Chondrocyte (in vitro differentiated cells): ENCODE data around the gene HDGFL2. TPM values are rescaled to one million over a fixed set of nuclear protein-coding genes. Genes with fewer than 3 reads are reported as not detected.
A peak's percentile ranks its signal among the peaks of the same experiment; 100 is the strongest.
"Not testable (repeated sequence)": the region's sequence is repeated elsewhere in the genome, so short reads cannot be mapped to it uniquely, and the experiment has no call there.

Source experiments
- DNase-seq: peaks from one replicate; pipeline ENCODE4 v3.0.0; 2021; ENCODE audit warnings: mixed read lengths, low spot score
- H3K27ac Mint-ChIP-seq: one replicate; pipeline ENCODE4 v1.8.0; 2021; ENCODE audit warnings: mild to moderate bottlenecking, moderate library complexity, mixed read lengths; ENCODE audit not compliant: unreplicated experiment
- H3K27me3 Mint-ChIP-seq: 2 replicates; pipeline ENCODE4 v1.8.0; 2021; ENCODE audit warnings: low read depth, mixed read lengths
- H3K36me3 Mint-ChIP-seq: 2 replicates; pipeline ENCODE4 v1.8.0; 2021; ENCODE audit warnings: low read depth, mixed read lengths
- H3K4me1 Mint-ChIP-seq: 2 replicates; pipeline ENCODE4 v1.8.0; 2021; ENCODE audit warnings: low read depth, mild to moderate bottlenecking, mixed read lengths
- H3K4me3 Mint-ChIP-seq: one replicate; pipeline ENCODE4 v1.8.0; 2021; ENCODE audit warnings: mild to moderate bottlenecking, moderate library complexity, mixed read lengths; ENCODE audit not compliant: unreplicated experiment
- H3K9me3 Mint-ChIP-seq: 2 replicates; pipeline ENCODE4 v1.8.0; 2021; ENCODE audit warnings: low read depth, mixed read lengths
- total RNA-seq: library from RNA; stranded (reverse); gene quantifications from 3 replicates; pipeline ENCODE4 v1.2.1, GENCODE V29; 2021
- TF ChIP-seq, protein P1 (sequence below): fragments of 200-600 bp; sonication (generic); IDR thresholded peaks from 2 replicates; pipeline ENCODE4 v1.5.0; 2021; ENCODE audit warnings: antibody characterized with exemption, mild to moderate bottlenecking, moderate library complexity

Gene HDGFL2
- total RNA-seq, 1 donor from 2014 or later = 50.0 TPM

DNA sequence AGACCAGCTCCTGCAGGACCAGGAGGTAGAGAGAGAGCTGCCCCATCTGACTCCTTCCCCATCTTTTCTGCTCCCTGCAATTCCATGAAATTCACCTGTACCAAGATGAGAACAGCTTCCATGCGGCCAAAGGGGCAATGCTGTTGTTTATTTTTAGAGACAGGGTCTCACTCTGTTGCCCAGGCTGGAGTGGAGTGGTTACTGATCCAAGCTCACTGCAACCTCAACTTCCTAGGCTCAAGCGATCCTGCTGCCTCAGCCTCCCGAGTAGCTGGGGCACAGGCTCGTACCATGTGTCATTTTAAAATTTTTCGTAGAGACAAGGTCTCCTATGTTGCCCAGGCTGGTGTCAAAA is 49.8 kb downstream of the HDGFL2 start:
- Mint-ChIP-seq H3K36me3 (no peaks in the 10 kb centered on the region), H3K4me3 (no peak overlapping the region), H3K27ac (no peak overlapping the region), H3K4me1 (peaks cover 17% of the 10 kb centered on the region), H3K27me3 (peaks cover 1% of the 10 kb centered on the region), H3K9me3 (no peaks in the 10 kb centered on the region)
- TF ChIP-seq, protein P1, sequence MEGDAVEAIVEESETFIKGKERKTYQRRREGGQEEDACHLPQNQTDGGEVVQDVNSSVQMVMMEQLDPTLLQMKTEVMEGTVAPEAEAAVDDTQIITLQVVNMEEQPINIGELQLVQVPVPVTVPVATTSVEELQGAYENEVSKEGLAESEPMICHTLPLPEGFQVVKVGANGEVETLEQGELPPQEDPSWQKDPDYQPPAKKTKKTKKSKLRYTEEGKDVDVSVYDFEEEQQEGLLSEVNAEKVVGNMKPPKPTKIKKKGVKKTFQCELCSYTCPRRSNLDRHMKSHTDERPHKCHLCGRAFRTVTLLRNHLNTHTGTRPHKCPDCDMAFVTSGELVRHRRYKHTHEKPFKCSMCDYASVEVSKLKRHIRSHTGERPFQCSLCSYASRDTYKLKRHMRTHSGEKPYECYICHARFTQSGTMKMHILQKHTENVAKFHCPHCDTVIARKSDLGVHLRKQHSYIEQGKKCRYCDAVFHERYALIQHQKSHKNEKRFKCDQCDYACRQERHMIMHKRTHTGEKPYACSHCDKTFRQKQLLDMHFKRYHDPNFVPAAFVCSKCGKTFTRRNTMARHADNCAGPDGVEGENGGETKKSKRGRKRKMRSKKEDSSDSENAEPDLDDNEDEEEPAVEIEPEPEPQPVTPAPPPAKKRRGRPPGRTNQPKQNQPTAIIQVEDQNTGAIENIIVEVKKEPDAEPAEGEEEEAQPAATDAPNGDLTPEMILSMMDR = no peak
- DNase-seq = no peak

DNA sequence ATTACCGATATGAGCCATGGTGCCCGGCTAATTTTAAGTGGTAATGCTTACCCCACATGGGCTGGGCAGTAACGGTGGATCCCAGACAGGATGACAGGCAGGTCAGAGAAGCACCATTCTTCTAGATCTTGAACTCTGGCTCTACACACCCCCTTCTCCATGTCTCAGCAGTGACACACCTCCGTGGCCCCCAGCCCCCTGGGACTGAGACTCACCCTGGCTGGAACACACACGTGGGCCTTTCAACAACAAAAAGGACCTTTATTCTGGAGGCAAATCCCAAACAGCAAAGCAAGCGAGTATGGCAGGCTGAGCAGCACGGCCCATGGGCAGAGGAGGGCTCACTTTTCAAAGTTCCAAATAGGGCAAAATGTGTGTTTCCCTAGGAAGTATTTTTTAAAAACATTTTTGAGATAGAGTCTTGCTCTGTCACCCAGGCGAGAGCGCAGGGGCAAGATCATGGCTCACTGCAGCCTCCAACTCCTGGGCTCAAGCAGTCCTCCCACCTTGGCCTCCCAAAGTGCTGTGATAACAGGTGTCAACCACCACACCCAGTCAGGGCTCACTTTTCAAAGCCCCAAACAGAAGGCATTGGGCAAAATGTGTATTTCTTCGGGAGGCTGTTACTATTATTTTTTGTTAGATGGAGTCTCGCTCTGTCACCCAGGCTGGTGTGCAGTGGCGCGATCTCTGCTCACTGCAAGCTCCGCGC is 50.4 kb downstream of the HDGFL2 start:
- Mint-ChIP-seq H3K4me3 (no peak overlapping the region), H3K9me3 (no peaks in the 10 kb centered on the region), H3K4me1 (peaks cover 17% of the 10 kb centered on the region), H3K36me3 (no peaks in the 10 kb centered on the region), H3K27ac (no peak overlapping the region), H3K27me3 (peaks cover 1% of the 10 kb centered on the region)
- no peak for DNase-seq
- TF ChIP-seq, protein P1 = no peak

DNA sequence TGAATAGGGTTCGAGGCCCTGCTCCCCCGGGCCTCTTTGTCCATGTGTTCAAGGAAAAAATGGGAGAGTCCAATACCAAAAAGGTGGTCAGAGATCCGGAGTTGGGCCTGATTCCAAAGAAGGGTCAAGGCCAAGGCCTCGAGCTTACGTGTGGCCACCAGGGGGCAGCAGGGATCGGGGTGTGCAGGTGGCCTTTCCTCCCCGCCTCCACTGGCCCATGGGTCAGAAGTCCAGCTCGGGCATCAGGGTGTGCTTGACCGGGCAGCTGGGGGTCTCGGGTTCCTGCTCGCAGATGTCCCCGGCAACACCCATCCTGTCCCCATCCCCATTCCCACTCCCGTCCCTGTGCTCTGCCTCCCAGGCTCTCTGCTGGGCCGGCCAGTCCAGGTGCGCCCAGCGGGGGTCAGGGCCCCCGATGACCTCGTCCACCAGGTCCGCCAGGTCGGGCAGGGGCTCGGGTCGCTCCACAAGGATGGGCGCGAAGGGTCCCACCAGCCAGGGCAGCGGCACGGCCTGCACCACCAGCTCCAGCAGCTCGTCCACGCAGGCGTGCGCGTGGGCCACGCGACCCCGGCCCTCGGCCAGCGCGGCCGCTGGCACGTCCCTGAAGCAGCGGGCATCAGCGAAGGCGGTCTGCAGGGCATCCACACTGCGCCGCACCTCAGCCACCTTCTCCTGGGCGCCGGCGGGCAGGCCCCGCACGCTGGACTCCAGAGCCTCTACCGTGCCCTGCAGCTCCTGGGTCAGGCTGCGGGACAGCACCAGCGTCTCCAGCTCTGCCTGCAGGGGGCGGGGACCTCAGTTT is 51.4 kb downstream of the HDGFL2 start:
- DNase-seq = peak; percentile 90
- peaks cover 2% of the 10 kb centered on the region for H3K27me3 Mint-ChIP-seq
- no peak overlapping the region for H3K4me3 Mint-ChIP-seq
- H3K4me1 Mint-ChIP-seq = peaks cover 17% of the 10 kb centered on the region
- no peak overlapping the region for H3K27ac Mint-ChIP-seq
- H3K9me3 Mint-ChIP-seq = no peaks in the 10 kb centered on the region
- TF ChIP-seq, protein P1 = peak; percentile 80
- H3K36me3 Mint-ChIP-seq = no peaks in the 10 kb centered on the region

DNA sequence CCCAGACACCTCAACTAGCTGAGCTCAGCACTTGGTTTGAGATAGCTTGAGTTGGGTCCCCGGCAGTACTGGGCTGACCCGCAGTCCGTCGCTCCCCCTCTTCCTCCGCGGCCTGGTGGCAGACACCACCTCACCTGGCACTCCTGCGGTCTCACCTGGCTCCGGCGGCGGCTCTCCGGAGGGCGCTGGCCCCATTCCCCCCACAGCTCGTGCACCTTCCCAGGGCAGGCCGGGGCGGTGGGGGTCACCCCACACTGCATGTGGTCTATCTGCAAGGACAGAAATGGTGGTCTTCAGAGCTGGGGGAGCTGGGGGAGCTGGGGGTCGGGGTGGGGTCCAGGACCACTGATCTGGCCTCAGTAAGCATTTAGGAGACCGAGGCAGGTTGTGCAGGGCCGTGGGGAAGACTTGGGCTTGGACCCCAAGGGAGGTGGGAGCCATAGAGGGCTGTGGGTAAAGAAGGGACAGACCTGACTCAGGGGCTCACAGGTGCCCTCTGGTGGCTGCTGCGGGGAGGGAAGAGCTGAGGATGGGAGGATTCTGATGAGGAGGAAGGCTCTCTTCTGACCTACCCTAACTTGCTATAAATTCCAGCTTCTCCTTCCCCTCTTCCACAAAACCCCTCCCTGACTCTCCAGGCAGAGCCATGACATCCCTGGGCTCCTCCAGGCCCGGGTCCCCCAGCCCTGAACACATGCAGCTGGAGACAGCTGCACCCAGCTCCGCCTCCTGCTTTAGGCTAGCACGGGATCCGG is 52.9 kb downstream of the HDGFL2 start:
- Mint-ChIP-seq H3K27me3 (peaks cover 6% of the 10 kb centered on the region), H3K9me3 (no peaks in the 10 kb centered on the region)
- TF ChIP-seq, protein P1 = peak; percentile 81

DNA sequence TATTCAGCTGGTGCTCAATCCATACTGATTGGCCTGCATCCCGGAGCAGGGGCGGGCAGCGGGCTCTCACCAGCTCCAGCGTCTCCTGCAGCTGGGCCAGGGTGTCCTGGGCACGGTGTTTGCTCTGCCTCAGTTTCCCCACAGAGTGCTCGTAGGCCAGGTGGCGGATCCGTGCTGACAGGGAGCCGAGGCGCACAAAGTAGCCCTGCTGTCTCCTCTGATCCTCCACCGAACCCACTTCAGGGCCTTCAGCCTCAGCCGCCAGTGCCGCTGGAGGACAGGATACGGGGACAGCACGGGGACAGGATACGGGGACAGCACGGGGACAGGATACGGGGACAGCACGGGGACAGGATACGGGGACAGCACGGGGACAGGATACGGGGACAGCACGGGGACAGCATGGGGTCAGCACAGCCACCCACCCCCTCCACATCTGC is 53.5 kb downstream of the HDGFL2 start:
- no peak for DNase-seq
- Mint-ChIP-seq H3K9me3 (no peaks in the 10 kb centered on the region), H3K4me3 (no peak overlapping the region), H3K27me3 (peaks cover 8% of the 10 kb centered on the region), H3K27ac (no peak overlapping the region), H3K36me3 (no peaks in the 10 kb centered on the region), H3K4me1 (peaks cover 11% of the 10 kb centered on the region)
- TF ChIP-seq, protein P1 = no peak

More for the DNA sequence above, 52.9 kb downstream of the HDGFL2 start:
- Mint-ChIP-seq H3K36me3 (no peaks in the 10 kb centered on the region), H3K27ac (no peak overlapping the region), H3K4me3 (no peak overlapping the region), H3K4me1 (peaks cover 12% of the 10 kb centered on the region)
- DNase-seq = peak; percentile 91

DNA sequence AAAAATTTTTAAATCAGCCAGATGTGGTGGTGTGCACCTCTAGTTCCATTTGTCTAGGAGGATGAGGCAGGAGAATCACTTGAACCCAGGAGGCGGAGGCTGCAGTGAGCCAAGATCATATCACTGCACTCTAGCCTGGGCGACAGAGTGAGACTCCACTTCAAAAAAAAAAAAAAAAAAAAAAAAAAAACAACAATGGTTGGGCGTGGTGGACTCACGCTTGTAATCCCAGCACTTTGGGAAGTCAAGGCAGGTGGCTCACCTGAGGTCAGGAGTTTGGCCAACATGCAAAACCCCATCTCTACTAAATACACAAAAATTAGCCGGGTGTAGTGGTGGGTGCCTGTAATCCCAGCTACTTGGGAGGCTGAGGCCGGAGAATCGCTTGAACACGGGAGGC is 55.3 kb downstream of the HDGFL2 start:
- H3K4me1 Mint-ChIP-seq, H3K4me3 Mint-ChIP-seq, H3K27me3 Mint-ChIP-seq, H3K9me3 Mint-ChIP-seq, H3K27ac Mint-ChIP-seq, DNase-seq, H3K36me3 Mint-ChIP-seq: not testable (repeated sequence)
